GM12891 (cell line): ENCODE results near the gene CADM1.

ENCODE experiments used
- PAX5 ChIP-seq: IDR thresholded peaks from 2 replicates; pipeline ENCODE4 v1.6.1; 2011; ENCODE audit warnings: low read length, moderate library complexity, mild to moderate bottlenecking; ENCODE audit not compliant: insufficient read depth, severe bottlenecking
- POLR2A ChIP-seq: IDR thresholded peaks from 2 replicates; pipeline ENCODE4 v1.6.1; 2011; ENCODE audit warnings: low read depth, low read length, control low read depth
- POLR2AphosphoS5 ChIP-seq: IDR thresholded peaks from 2 replicates; pipeline ENCODE4 v1.6.1; 2011; ENCODE audit warnings: low read depth, low read length, control low read depth
- SPI1 ChIP-seq: IDR thresholded peaks from 2 replicates; pipeline ENCODE4 v1.6.1; 2011; ENCODE audit warnings: low read depth, low read length, control low read depth
- TAF1 ChIP-seq: IDR thresholded peaks from 2 replicates; pipeline ENCODE4 v1.6.1; 2011; ENCODE audit warnings: low read depth, low read length, control low read depth

DNA sequence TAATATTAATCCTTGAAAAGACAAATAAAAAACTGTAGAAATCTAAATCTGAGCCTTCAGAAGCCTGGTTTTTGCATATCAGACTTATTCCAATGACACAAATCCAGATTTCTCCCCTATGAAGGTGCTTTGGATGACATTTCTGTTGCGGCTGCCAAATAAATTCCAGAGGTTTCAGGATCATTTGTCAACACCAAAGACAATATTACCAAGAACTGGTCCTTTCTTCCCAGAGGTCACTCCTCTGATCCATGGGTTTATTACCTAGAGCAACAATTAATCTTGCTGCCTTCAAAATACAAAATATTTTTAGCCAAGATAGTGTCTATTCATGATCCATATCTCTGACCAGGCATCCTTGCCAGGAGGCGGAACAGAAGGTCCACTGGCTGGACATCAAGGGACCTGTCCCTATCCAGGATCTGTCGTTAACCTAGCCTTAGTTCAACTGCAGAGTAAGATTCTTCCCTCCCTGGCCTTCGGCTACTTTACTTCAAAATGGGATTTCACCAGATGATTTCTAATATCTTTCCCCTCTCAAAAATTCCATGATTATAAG lies 4.9 kb downstream of the CADM1 start:
- TF ChIP-seq POLR2A (no peak), POLR2AphosphoS5 (no peak), PAX5 (no peak), SPI1 (no peak), TAF1 (no peak)
